Measurements from ENCODE around the gene MRPS26.

- TF ChIP-seq CTCF (conservative IDR thresholded peaks at IDR 0.05): no peak
- no peak for TF ChIP-seq EZH2 (IDR thresholded peaks at IDR 0.05; ENCODE audit: low read depth)
Measured at GRCh38 chr20:3080939-3081388, 35.1 kb downstream of the MRPS26 start.

Measured in PC-9 (cell line).